Brain microvascular endothelial cell (primary cell): ENCODE data around the gene SWI5.

Experiments used
- DNase-seq: peaks from one replicate; pipeline ENCODE4 v3.0.0-alpha.2; 2020
- H3K27ac ChIP-seq: fragments of 250-450 bp; sonication (Bioruptor Pico); 2 replicates; pipeline ENCODE4 v1.5.1; 2020; ENCODE audit warnings: mild to moderate bottlenecking, moderate library complexity
- H3K27me3 ChIP-seq: fragments of 250-450 bp; sonication (Bioruptor Pico); replicated peaks from 2 replicates; pipeline ENCODE4 v1.5.1; 2020; ENCODE audit warnings: mild to moderate bottlenecking
- H3K36me3 ChIP-seq: fragments of 250-450 bp; sonication (Bioruptor Pico); replicated peaks from 2 replicates; pipeline ENCODE4 v1.5.1; 2020; ENCODE audit warnings: mild to moderate bottlenecking
- H3K4me3 ChIP-seq: 2 replicates; pipeline ENCODE4 v1.5.1; 2011; ENCODE audit warnings: low read depth, mild to moderate bottlenecking, control low read depth, low read length, moderate library complexity
- in situ Hi-C: cut with HindIII; loops from 2 replicates; pipeline ENCODE4 v1.10.0; 2017; ENCODE audit warnings: low sequenced_read_pairs, low pct_ligation_motif_present
- TF ChIP-seq, protein P1 (sequence below): IDR thresholded peaks from 2 replicates; pipeline ENCODE4 v1.5.1; 2011; ENCODE audit warnings: low read depth, mild to moderate bottlenecking, moderate library complexity, low read length, control low read depth, inconsistent platforms; ENCODE audit errors: missing control alignments

SWI5 gene

GRCh38 chr9:128286440-128286839 lies 10.4 kb downstream of the SWI5 start:
- peaks cover 8% of the 10 kb centered on the region for H3K36me3 ChIP-seq
- TF ChIP-seq, protein P1, sequence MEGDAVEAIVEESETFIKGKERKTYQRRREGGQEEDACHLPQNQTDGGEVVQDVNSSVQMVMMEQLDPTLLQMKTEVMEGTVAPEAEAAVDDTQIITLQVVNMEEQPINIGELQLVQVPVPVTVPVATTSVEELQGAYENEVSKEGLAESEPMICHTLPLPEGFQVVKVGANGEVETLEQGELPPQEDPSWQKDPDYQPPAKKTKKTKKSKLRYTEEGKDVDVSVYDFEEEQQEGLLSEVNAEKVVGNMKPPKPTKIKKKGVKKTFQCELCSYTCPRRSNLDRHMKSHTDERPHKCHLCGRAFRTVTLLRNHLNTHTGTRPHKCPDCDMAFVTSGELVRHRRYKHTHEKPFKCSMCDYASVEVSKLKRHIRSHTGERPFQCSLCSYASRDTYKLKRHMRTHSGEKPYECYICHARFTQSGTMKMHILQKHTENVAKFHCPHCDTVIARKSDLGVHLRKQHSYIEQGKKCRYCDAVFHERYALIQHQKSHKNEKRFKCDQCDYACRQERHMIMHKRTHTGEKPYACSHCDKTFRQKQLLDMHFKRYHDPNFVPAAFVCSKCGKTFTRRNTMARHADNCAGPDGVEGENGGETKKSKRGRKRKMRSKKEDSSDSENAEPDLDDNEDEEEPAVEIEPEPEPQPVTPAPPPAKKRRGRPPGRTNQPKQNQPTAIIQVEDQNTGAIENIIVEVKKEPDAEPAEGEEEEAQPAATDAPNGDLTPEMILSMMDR, result no peak
- DNase-seq, result no peak
- H3K4me3 ChIP-seq, result no peak overlapping the region
- in situ Hi-C loops, result no loop called here
- H3K27me3 ChIP-seq, result no peaks in the 10 kb centered on the region
- H3K27ac ChIP-seq, result no peak overlapping the region

DNA sequence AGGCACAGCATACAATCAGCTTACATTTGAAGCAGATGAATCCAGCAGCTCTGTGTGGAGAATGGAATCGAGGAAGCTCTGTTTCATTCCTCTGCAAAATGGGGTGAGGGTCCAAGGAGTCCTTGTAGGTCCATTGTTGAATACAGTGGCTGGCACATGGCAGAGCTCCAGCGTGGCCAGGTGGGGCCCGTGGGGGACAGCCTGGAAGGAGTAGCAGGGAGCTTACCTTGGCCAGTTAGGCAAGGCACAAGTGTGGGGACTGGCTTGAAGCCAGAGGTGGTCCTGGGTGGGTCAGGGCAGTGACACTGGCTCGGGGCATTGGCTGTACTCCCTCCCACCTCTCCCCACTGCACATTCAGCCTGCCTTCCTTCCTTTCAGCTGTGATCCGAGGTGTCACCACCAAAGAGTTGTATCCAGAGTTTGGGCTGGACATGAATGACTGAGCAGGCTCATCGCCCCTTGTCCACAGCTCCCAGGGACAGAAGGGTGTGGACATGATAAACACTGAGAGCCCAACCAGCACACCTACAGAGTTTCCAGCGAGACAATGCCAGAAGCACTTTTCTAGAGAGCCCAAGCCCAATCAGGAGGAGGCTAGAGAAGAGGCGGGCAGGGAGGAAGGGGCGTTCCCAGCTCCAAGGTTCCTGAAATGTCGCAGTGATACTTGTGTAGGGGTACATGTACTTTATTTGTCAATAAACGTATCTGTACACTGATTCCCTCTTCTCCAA lies 12.4 kb downstream of the SWI5 start:
- peaks cover 8% of the 10 kb centered on the region for H3K36me3 ChIP-seq
- TF ChIP-seq, protein P1, result no peak

DNA sequence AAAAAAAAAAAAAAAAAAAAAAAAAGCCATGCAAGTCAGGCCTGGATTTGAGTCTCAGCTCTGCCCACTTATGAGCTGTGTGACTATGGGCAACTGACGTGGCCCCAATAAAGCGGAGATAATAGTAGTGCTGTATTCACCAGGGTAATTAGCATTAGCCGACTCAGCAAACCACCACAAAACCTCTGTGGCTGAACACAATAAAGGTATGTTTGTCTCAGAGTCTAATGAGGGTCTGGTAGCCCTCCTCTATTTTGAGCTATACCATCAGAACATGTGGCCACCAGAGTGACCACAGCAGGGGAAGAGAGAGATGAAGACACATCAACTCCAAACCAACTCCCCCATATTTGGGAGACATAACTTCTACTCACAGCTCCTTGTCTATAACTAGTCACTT lies 15.9 kb downstream of the SWI5 start:
- Histone ChIP-seq H3K4me3 (no peak overlapping the region), H3K27me3 (no peaks in the 10 kb centered on the region), H3K27ac (no peak overlapping the region), H3K36me3 (no peaks in the 10 kb centered on the region)
- TF ChIP-seq, protein P1, result no peak
- in situ Hi-C loops, result no loop called here
- DNase-seq, result no peak

More for the DNA sequence above, 12.4 kb downstream of the SWI5 start:
- no peak overlapping the region for H3K27ac ChIP-seq
- no peaks in the 10 kb centered on the region for H3K27me3 ChIP-seq
- in situ Hi-C loops, result no loop called here
- no peak overlapping the region for H3K4me3 ChIP-seq
- no peak for DNase-seq

DNA sequence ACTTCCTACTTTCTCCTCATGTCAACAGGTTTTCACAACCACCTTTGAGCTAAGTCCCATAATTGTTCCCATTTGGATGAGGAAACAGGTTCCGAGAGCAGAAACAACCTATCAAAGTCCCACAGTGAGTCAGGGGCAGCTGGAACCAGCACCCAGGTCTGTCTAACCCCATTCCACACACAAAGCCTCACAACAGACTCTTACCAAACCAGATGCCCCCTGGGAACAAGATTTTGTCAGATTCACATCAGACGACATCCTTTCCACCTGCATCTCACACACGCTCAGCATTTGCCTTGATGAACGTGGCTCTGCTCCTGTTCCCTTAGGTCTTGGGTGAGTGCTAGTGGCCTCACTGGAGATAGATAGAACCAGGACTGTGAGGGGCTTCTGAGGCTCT lies 17.0 kb downstream of the SWI5 start:
- no peak for DNase-seq
- H3K27me3 ChIP-seq, result no peaks in the 10 kb centered on the region
- TF ChIP-seq, protein P1, result no peak

DNA sequence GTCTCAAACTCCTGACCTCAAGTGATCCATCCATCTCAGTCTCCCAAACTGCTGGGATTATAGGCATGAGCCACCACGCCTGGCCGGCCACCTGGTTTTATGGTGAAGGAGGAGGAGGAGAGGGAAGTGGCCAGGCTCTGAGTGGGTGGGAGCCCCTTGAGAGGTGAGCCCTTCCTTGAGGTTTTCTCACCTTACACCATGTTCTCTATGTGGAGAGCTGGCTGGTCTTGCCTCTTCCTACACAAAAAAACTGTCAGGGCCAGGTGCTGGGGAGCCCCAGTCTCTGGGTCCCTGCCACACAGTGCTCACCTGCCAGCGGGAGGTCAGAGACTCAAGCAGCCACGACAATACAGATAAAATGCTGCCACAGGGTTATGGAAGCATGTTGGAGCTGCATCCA lies 18.1 kb downstream of the SWI5 start:
- H3K27ac ChIP-seq, result no peak overlapping the region
- no peaks in the 10 kb centered on the region for H3K36me3 ChIP-seq
- no peaks in the 10 kb centered on the region for H3K27me3 ChIP-seq
- TF ChIP-seq, protein P1, result no peak
- H3K4me3 ChIP-seq, result no peak overlapping the region
- no peak for DNase-seq
- in situ Hi-C loops, result no loop called here

More for the DNA sequence above, 17.0 kb downstream of the SWI5 start:
- H3K4me3 ChIP-seq, result no peak overlapping the region
- no peak overlapping the region for H3K27ac ChIP-seq
- in situ Hi-C loops, result no loop called here
- H3K36me3 ChIP-seq, result no peaks in the 10 kb centered on the region
